A549 (cell line): ENCODE data around the gene TYW1B.
"Not testable (repeated sequence)": the region's sequence is repeated elsewhere in the genome, so short reads cannot be mapped to it uniquely, and the experiment has no call there.

ENCODE experiments used
- CEBPB ChIP-seq, 2 experiments: fragments of >200 bp in 1 of 2; sonication (Bioruptor Twin) in 1 of 2; formaldehyde crosslinking in 1 of 2; IDR thresholded peaks; 2 replicates each; pipeline ENCODE4 v1.6.1; 2012 to 2016
- CHD4 ChIP-seq: fragments of 200-600 bp; sonication (generic); IDR thresholded peaks from 2 replicates; pipeline ENCODE4 v1.6.1; 2016; ENCODE audit warnings: antibody characterized with exemption, mild to moderate bottlenecking, borderline replicate concordance
- JUN ChIP-seq, 2 experiments: fragments of >200 bp; sonication (Bioruptor Twin); formaldehyde crosslinking; IDR thresholded peaks; 2 replicates in 1 of 2; 3 replicates in 1 of 2; pipeline ENCODE4 v1.6.1; 2016 to 2017
- JUNB ChIP-seq: fragments of >200 bp; sonication (Bioruptor Twin); formaldehyde crosslinking; IDR thresholded peaks from 2 replicates; pipeline ENCODE4 v1.6.1; 2016
- MAZ ChIP-seq: fragments of 150-350 bp; IDR thresholded peaks from 2 replicates; pipeline ENCODE4 v1.6.1; 2014; ENCODE audit warnings: antibody characterized with exemption, low read depth, low read length, borderline replicate concordance
- POLR2A ChIP-seq: IDR thresholded peaks from 2 replicates; pipeline ENCODE4 v1.6.1; 2012; ENCODE audit warnings: mild to moderate bottlenecking, low read length
- RCOR1 ChIP-seq: fragments of 150-350 bp; IDR thresholded peaks from 2 replicates; pipeline ENCODE4 v1.6.1; 2014; ENCODE audit warnings: antibody characterized with exemption, low read length, low read depth
- TF ChIP-seq, protein P1 (sequence below): fragments of >200 bp; sonication (Bioruptor Twin); formaldehyde crosslinking; IDR thresholded peaks from 3 replicates; pipeline ENCODE4 v1.5.1; 2016

DNA sequence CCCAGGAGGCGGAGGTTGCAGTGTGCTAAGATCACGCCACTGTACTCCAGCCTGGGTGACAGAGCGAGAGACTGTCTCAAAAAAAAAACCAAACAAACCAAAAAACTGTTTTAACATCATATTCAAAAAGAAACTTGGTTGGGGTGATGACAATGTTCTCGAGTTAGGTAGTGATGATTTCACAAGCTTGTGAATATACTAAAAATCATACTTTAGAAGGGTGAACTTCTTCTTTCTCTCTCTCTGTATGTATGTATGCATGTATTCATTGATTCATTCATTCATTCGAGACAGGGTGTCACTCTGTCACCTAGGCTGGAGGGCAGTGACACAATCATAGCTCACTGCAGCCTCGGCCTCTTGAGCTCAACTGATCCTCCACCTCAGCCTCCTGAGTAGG lies 151.1 kb downstream of the TYW1B start:
- TF ChIP-seq JUN (IDR thresholded peaks at IDR 0.05); POLR2A; CHD4; MAZ; CEBPB (IDR thresholded peaks at IDR 0.05); JUNB; RCOR1: not testable (repeated sequence)
- TF ChIP-seq, protein P1, sequence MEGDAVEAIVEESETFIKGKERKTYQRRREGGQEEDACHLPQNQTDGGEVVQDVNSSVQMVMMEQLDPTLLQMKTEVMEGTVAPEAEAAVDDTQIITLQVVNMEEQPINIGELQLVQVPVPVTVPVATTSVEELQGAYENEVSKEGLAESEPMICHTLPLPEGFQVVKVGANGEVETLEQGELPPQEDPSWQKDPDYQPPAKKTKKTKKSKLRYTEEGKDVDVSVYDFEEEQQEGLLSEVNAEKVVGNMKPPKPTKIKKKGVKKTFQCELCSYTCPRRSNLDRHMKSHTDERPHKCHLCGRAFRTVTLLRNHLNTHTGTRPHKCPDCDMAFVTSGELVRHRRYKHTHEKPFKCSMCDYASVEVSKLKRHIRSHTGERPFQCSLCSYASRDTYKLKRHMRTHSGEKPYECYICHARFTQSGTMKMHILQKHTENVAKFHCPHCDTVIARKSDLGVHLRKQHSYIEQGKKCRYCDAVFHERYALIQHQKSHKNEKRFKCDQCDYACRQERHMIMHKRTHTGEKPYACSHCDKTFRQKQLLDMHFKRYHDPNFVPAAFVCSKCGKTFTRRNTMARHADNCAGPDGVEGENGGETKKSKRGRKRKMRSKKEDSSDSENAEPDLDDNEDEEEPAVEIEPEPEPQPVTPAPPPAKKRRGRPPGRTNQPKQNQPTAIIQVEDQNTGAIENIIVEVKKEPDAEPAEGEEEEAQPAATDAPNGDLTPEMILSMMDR, result not testable (repeated sequence)
